ENCODE measurements around the gene GRID1.

- no peak for TF ChIP-seq EZH2 (IDR thresholded peaks at IDR 0.05)
- TF ChIP-seq POLR2AphosphoS5 (IDR thresholded peaks at IDR 0.05; ENCODE audit: borderline replicate concordance, low read depth, low read length): no peak
- no peak for TF ChIP-seq FOXP2 (optimal IDR thresholded peaks at IDR 0.05; ENCODE audit: control extremely low read depth, extremely low read length, insufficient read depth)
Observed at GRCh38 chr10:85578860-85579259, 787.7 kb downstream of the GRID1 start.
